Esophagus muscularis mucosa (tissue), 4 donors: ENCODE data around the gene KAZN.

Source experiments
- EP300 ChIP-seq: sonication (generic); formaldehyde crosslinking; IDR thresholded peaks from one replicate; pipeline ENCODE4 v1.6.1; 2017; ENCODE audit warnings: antibody characterized with exemption
- POLR2A ChIP-seq: fragments of 450-650 bp; IDR thresholded peaks from one replicate; pipeline ENCODE4 v1.6.1; 2017; ENCODE audit warnings: antibody characterized with exemption, moderate library complexity, mild to moderate bottlenecking, low read depth
- TF ChIP-seq, protein P1 (sequence below), 3 experiments: fragments of 200-600 bp in 2 of 3; fragments of 450-650 bp in 1 of 3; sonication (generic) in 2 of 3; IDR thresholded peaks; one replicate each; pipeline ENCODE4 v1.5.1; 2017 to 2019; ENCODE audit warnings: antibody characterized with exemption in 3 of 3, mild to moderate bottlenecking in 2 of 3, moderate library complexity in 1 of 3

DNA sequence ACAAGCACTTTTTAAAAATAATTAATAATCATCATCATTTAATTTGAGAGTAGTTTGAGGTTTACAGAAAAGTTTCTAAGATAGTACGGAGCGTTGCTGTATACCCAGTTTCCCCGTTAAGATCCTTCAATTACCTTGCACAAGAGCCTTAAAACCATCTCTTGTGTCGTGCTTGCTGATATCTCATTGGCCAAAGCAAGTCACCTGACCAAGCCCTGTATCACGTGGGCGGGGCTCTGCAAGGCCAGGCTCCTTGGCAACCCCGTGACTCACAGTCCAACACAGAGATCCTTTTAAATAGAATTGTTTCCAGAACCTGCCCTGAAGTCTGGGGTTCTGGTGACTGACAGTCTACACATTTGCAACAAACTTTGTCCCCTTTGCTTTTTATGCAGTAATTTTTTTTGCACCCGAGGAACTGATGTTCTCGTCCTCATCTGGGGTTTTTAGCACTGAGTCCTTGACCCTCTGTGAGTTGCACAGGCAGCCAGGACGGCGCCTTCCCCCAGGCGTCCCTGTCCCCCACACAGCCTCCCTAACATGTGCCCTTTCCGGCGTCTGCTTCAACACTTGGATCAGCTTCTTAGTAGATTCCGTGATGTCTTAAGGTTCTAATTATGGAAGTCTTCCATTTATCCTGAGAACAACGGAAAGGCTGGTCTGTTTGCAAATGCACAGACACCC, 371.8 kb downstream of the KAZN start:
- TF ChIP-seq, protein P1, sequence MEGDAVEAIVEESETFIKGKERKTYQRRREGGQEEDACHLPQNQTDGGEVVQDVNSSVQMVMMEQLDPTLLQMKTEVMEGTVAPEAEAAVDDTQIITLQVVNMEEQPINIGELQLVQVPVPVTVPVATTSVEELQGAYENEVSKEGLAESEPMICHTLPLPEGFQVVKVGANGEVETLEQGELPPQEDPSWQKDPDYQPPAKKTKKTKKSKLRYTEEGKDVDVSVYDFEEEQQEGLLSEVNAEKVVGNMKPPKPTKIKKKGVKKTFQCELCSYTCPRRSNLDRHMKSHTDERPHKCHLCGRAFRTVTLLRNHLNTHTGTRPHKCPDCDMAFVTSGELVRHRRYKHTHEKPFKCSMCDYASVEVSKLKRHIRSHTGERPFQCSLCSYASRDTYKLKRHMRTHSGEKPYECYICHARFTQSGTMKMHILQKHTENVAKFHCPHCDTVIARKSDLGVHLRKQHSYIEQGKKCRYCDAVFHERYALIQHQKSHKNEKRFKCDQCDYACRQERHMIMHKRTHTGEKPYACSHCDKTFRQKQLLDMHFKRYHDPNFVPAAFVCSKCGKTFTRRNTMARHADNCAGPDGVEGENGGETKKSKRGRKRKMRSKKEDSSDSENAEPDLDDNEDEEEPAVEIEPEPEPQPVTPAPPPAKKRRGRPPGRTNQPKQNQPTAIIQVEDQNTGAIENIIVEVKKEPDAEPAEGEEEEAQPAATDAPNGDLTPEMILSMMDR (IDR thresholded peaks at IDR 0.05): no peak
- TF ChIP-seq POLR2A (no peak), EP300 (no peak)
